PC-3 (cell line): Measurements from ENCODE around the gene BRI3. TPM values are rescaled to one million over a fixed set of nuclear protein-coding genes. Genes with fewer than 3 reads are reported as not detected.

Source experiments
- ATAC-seq: fragments of 200-7000 bp; cut with Tn5 transposase; 2 replicates; pipeline ENCODE4 v1.9.1; 2020; ENCODE audit warnings: mild to moderate bottlenecking, moderate library complexity
- BruUV-seq: library from RNA; stranded (reverse); fragments of 400-500 nt; replicated peaks from 2 replicates; lab custom pipeline; 2021; lab: Mats Ljungman, UMichigan
- CTCF ChIA-PET: fragments of 300-600 bp; sonication (Branson Sonifier 250); formaldehyde crosslinking; loops from one replicate; lab custom pipeline; 2022; ENCODE audit warnings: antibody characterized with exemption; lab: Charles Lee
- POLR2A ChIA-PET: fragments of 300-600 bp; sonication (Branson Sonifier 250); formaldehyde crosslinking; loops from one replicate; lab custom pipeline; 2022; ENCODE audit warnings: antibody characterized with exemption; ENCODE audit not compliant: unreplicated experiment; lab: Charles Lee
- DNase-seq: peaks from one replicate; pipeline ENCODE4 v3.0.0-alpha.2; 2015
- H2AFZ ChIP-seq: fragments of 300-600 bp; sonication (generic); 2 replicates; pipeline ENCODE4 v1.6.0; 2016; ENCODE audit warnings: antibody characterized with exemption, low read length
- H3F3A ChIP-seq: fragments of 300-600 bp; sonication (generic); one replicate; pipeline ENCODE4 v1.6.0; 2017; ENCODE audit warnings: antibody characterized with exemption, low read length, control low read depth, mild to moderate bottlenecking; ENCODE audit not compliant: unreplicated experiment
- H3K27ac ChIP-seq: fragments of 300-600 bp; sonication (generic); 2 replicates; pipeline ENCODE4 v1.5.1; 2016; ENCODE audit warnings: mild to moderate bottlenecking, low read length
- H3K27me3 ChIP-seq: fragments of 300-600 bp; sonication (generic); 2 replicates; pipeline ENCODE4 v1.6.1; 2016; ENCODE audit warnings: low read length, mixed read lengths
- H3K36me3 ChIP-seq: fragments of 300-600 bp; sonication (generic); 2 replicates; pipeline ENCODE4 v1.6.1; 2016; ENCODE audit warnings: low read depth, mixed run types, low read length, mixed read lengths
- H3K4me1 ChIP-seq: fragments of 300-600 bp; sonication (generic); 2 replicates; pipeline ENCODE4 v1.5.1; 2016; ENCODE audit warnings: low read length; ENCODE audit not compliant: insufficient read depth
- H3K4me2 ChIP-seq: fragments of 300-600 bp; sonication (generic); 2 replicates; pipeline ENCODE4 v1.6.0; 2016; ENCODE audit warnings: low read length
- H3K4me3 ChIP-seq: fragments of 300-600 bp; sonication (generic); 2 replicates; pipeline ENCODE4 v1.5.1; 2016; ENCODE audit warnings: mild to moderate bottlenecking, low read length, mixed read lengths
- H3K79me2 ChIP-seq: fragments of 300-600 bp; sonication (generic); 2 replicates; pipeline ENCODE4 v1.6.1; 2017; ENCODE audit warnings: low read length, mixed read lengths
- H3K9ac ChIP-seq: fragments of 300-600 bp; sonication (generic); 2 replicates; pipeline ENCODE4 v1.6.0; 2016; ENCODE audit warnings: mild to moderate bottlenecking, low read length
- H3K9me2 ChIP-seq: fragments of 300-600 bp; sonication (generic); replicated peaks from 2 replicates; pipeline ENCODE4 v1.6.1; 2016; ENCODE audit warnings: mixed run types, low read length, mixed read lengths
- H3K9me3 ChIP-seq: fragments of 300-600 bp; sonication (generic); 2 replicates; pipeline ENCODE4 v1.6.1; 2016; ENCODE audit warnings: low read length, mixed read lengths
- H4K20me1 ChIP-seq: fragments of 300-600 bp; sonication (generic); 2 replicates; pipeline ENCODE4 v1.6.1; 2016; ENCODE audit warnings: low read length, mixed read lengths
- CTCF ChIP-seq: fragments of 300-600 bp; sonication (generic); conservative IDR thresholded peaks from 2 replicates; pipeline ENCODE4 v1.5.1; 2017; ENCODE audit warnings: antibody characterized with exemption, low read depth, mild to moderate bottlenecking, low read length
- EZH2 ChIP-seq: fragments of 300-600 bp; sonication (generic); IDR thresholded peaks from one replicate; pipeline ENCODE4 v1.6.1; 2017; ENCODE audit warnings: antibody characterized with exemption, mild to moderate bottlenecking, low read length; ENCODE audit not compliant: unreplicated experiment
- EZH2phosphoT487 ChIP-seq: fragments of 300-600 bp; sonication (generic); IDR thresholded peaks from 2 replicates; pipeline ENCODE4 v1.6.1; 2018; ENCODE audit warnings: mild to moderate bottlenecking, antibody characterized with exemption, low read length, borderline replicate concordance
- intact Hi-C: fragments of 100-400 bp; cut with micrococcal nuclease; formaldehyde crosslinking; loops from 2 replicates; pipeline ENCODE4 v1.9.0; 2023
- total RNA-seq: library from RNA; depleted of rRNA; stranded (reverse); fragments of >200 nt; gene quantifications from 2 replicates; pipeline ENCODE4 v1.2.3, GENCODE V29; 2014

The BRI3 gene
- total RNA-seq, 1 experiment from 2014 or later: 55.0 TPM

- POLR2A ChIA-PET: interaction anchor here (0.6 kb wide), 1 partner anchor 380 kb away, joined by 5 read pairs; no protein-coding TSS in a partner anchor
- H3K9me2 ChIP-seq: no peaks in the 10 kb centered on the region
- H3K4me3 ChIP-seq: no peak overlapping the region
- no peak overlapping the region for H3K9ac ChIP-seq
- no peak overlapping the region for H2AFZ ChIP-seq
- TF ChIP-seq EZH2: no peak
- no peak for TF ChIP-seq CTCF
- TF ChIP-seq EZH2phosphoT487: no peak
- no peak overlapping the region for H3K27ac ChIP-seq
- peaks cover 79% of the 10 kb centered on the region for H3K79me2 ChIP-seq
- H3K4me1 ChIP-seq: peaks cover 42% of the 10 kb centered on the region
- ATAC-seq: no peak
- peaks cover 19% of the 10 kb centered on the region for H3K36me3 ChIP-seq
- no peaks in the 10 kb centered on the region for H3K27me3 ChIP-seq
- no peak overlapping the region for H3K4me2 ChIP-seq
- BruUV-seq: no TSS peak
- no peaks in the 10 kb centered on the region for H3K9me3 ChIP-seq
- CTCF ChIA-PET: interaction anchor here (0.7 kb wide), 1 partner anchor 312 kb away, joined by 3 read pairs; no protein-coding TSS in a partner anchor
- no peak for DNase-seq
- H4K20me1 ChIP-seq: peaks cover 4% of the 10 kb centered on the region; the same call in 1 of the 2 replicates
- H3F3A ChIP-seq: no peaks in the 10 kb centered on the region
- intact Hi-C loops: no loop called here
Observed at GRCh38 chr7:98288064-98288823, 6.8 kb downstream of the BRI3 start.

- POLR2A ChIA-PET: no interaction called here
- CTCF ChIA-PET: no interaction called here
- Histone ChIP-seq H3K9ac (no peak overlapping the region), H3K4me1 (peaks cover 32% of the 10 kb centered on the region), H3K36me3 (peaks cover 24% of the 10 kb centered on the region), H3K9me2 (no peaks in the 10 kb centered on the region), H4K20me1 (no peaks in the 10 kb centered on the region), H2AFZ (no peak overlapping the region), H3K79me2 (peaks cover 68% of the 10 kb centered on the region), H3K4me3 (no peak overlapping the region), H3F3A (no peaks in the 10 kb centered on the region), H3K9me3 (no peaks in the 10 kb centered on the region), H3K4me2 (no peak overlapping the region), H3K27ac (no peak overlapping the region), H3K27me3 (no peaks in the 10 kb centered on the region)
- DNase-seq: no peak
- intact Hi-C loops: no loop called here
- no peak for ATAC-seq
- TF ChIP-seq EZH2phosphoT487 (no peak), CTCF (no peak), EZH2 (no peak)
- no TSS peak for BruUV-seq
Observed at GRCh38 chr7:98289333-98289875, 7.9 kb downstream of the BRI3 start.

- no peak overlapping the region for H2AFZ ChIP-seq
- CTCF ChIA-PET: no interaction called here
- H4K20me1 ChIP-seq: no peaks in the 10 kb centered on the region
- no peaks in the 10 kb centered on the region for H3K27me3 ChIP-seq
- H3K4me1 ChIP-seq: peaks cover 9% of the 10 kb centered on the region
- H3K9ac ChIP-seq: no peak overlapping the region
- H3K79me2 ChIP-seq: peaks cover 44% of the 10 kb centered on the region
- H3F3A ChIP-seq: no peaks in the 10 kb centered on the region
- intact Hi-C loops: loop anchor here (10.0 kb wide), 2 partner anchors 453 to 543 kb away; no protein-coding TSS in a partner anchor
- no peak overlapping the region for H3K4me2 ChIP-seq
- ATAC-seq (no peak), DNase-seq (no peak)
- TSS peak; percentile 30 for BruUV-seq
- no peaks in the 10 kb centered on the region for H3K9me3 ChIP-seq
- peaks cover 24% of the 10 kb centered on the region for H3K36me3 ChIP-seq
- POLR2A ChIA-PET: no interaction called here
- no peak overlapping the region for H3K4me3 ChIP-seq
- no peaks in the 10 kb centered on the region for H3K9me2 ChIP-seq
- H3K27ac ChIP-seq: no peak overlapping the region
- TF ChIP-seq CTCF: 0 out of 2 replicates have a peak, but pooled peaks have one; percentile 15
- TF ChIP-seq EZH2: no peak
Observed at GRCh38 chr7:98291717-98292116, 10.2 kb downstream of the BRI3 start.
